Activated CD4-positive, alpha-beta T cell treated with anti-CD3 and anti-CD28 coated beads, Interleukin-2, amount 10 ng/mL, durations not matched to agents 7 days and 5 days (primary cell): Measurements from ENCODE around the gene DPYSL3. TPM values are rescaled to one million over a fixed set of nuclear protein-coding genes. Genes with fewer than 3 reads are reported as not detected.
"Not testable (repeated sequence)": the region's sequence is repeated elsewhere in the genome, so short reads cannot be mapped to it uniquely, and the experiment has no call there.

Experiments used
- CTCF ChIA-PET: fragments of 350-600 bp; sonication (Branson Sonifier 250); formaldehyde crosslinking; loops from one replicate; lab custom pipeline; 2021; ENCODE audit warnings: antibody characterized with exemption; lab: Charles Lee
- POLR2A ChIA-PET: fragments of 350-600 bp; sonication (Branson Sonifier 250); formaldehyde crosslinking; loops from one replicate; lab custom pipeline; 2021; ENCODE audit warnings: antibody characterized with exemption; lab: Charles Lee
- DNase-seq: peaks from one replicate; pipeline ENCODE4 v3.0.0-alpha.2; 2020
- H3K27ac Mint-ChIP-seq: one replicate; pipeline ENCODE4 v1.8.0; 2021; ENCODE audit warnings: mild to moderate bottlenecking, moderate library complexity, mixed read lengths
- H3K27me3 Mint-ChIP-seq: one replicate; pipeline ENCODE4 v1.8.0; 2021; ENCODE audit warnings: mixed read lengths
- H3K36me3 Mint-ChIP-seq: one replicate; pipeline ENCODE4 v1.8.0; 2021; ENCODE audit warnings: low read depth, mixed read lengths
- H3K4me1 Mint-ChIP-seq: one replicate; pipeline ENCODE4 v1.8.0; 2021; ENCODE audit warnings: mixed read lengths
- H3K4me3 Mint-ChIP-seq: one replicate; pipeline ENCODE4 v1.8.0; 2021; ENCODE audit warnings: mild to moderate bottlenecking, moderate library complexity, mixed read lengths
- H3K9me3 Mint-ChIP-seq: one replicate; pipeline ENCODE4 v1.8.0; 2021; ENCODE audit warnings: mixed read lengths
- total RNA-seq, 2 experiments: library from RNA; stranded (reverse); gene quantifications; one replicate each; pipeline ENCODE4 v1.2.3, GENCODE V29; 2021

The DPYSL3 gene
- total RNA-seq, 2 experiments from 2014 or later = not detected

DNA sequence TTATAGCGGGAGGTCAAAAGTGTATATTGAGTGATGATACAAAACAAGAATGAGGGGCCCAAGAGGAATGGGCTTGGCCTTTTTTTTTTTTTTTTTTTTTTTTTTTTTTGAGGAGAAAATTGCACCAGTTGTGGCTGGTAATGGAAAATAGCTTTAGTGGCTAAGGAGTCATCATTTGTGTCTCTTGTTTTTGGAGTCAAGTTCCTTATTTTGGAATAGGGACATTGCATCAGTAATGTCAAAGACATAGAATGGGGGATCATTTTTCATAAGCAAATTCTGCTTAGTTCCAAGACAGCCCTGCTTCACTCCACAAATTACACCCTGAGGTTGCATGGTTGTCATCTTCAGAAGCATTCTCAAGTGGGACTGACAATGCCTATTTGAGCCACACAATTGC is 137.7 kb downstream of the DPYSL3 start:
- Mint-ChIP-seq H3K9me3 (no peaks in the 10 kb centered on the region), H3K27ac (no peak overlapping the region), H3K4me1 (no peaks in the 10 kb centered on the region), H3K4me3 (no peak overlapping the region), H3K27me3 (peaks cover 3% of the 10 kb centered on the region), H3K36me3 (no peaks in the 10 kb centered on the region)
- POLR2A ChIA-PET = no interaction called here
- DNase-seq = no peak
- CTCF ChIA-PET = no interaction called here

DNA sequence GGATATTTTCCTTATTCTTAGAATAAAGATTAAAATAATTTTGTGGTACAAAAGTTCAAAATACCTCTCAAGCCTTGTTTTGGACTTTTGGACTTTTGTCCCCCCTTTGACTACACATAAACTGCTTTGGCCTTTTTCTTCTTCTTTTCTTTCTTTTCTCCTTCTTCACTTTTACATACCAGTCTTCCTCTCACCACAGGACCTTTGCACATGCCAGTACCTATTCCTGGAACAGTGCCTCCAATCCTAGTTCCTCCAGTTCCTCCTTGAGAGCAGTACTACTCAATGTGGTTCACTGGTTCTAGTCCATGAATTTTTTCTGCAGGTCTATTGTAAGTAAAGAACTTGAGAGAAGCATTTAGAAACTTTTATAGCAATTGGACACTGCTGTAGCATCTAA is 138.6 kb downstream of the DPYSL3 start:
- H3K4me1 Mint-ChIP-seq = no peaks in the 10 kb centered on the region
- ChIA-PET CTCF (no interaction called here), POLR2A (no interaction called here)
- H3K27me3 Mint-ChIP-seq = no peaks in the 10 kb centered on the region
- H3K4me3 Mint-ChIP-seq = no peak overlapping the region
- H3K36me3 Mint-ChIP-seq = no peaks in the 10 kb centered on the region
- no peaks in the 10 kb centered on the region for H3K9me3 Mint-ChIP-seq
- DNase-seq = no peak
- no peak overlapping the region for H3K27ac Mint-ChIP-seq

- no peaks in the 10 kb centered on the region for H3K27me3 Mint-ChIP-seq
- no peaks in the 10 kb centered on the region for H3K36me3 Mint-ChIP-seq
- ChIA-PET CTCF (interaction anchor here (1.1 kb wide), 1 partner anchor 12 kb away, joined by 3 read pairs; no protein-coding TSS in a partner anchor), POLR2A (no interaction called here)
- DNase-seq = no peak
- no peaks in the 10 kb centered on the region for H3K9me3 Mint-ChIP-seq
- H3K27ac Mint-ChIP-seq = no peak overlapping the region
- no peaks in the 10 kb centered on the region for H3K4me1 Mint-ChIP-seq
- H3K4me3 Mint-ChIP-seq = no peak overlapping the region
These were observed 140.0 kb downstream of the DPYSL3 start for GRCh38 chr5:147369742-147370374.

GRCh38 chr5:147367381-147367780 is 142.5 kb downstream of the DPYSL3 start:
- CTCF ChIA-PET, DNase-seq, H3K27me3 Mint-ChIP-seq, H3K9me3 Mint-ChIP-seq, H3K27ac Mint-ChIP-seq, POLR2A ChIA-PET, H3K36me3 Mint-ChIP-seq, H3K4me3 Mint-ChIP-seq, H3K4me1 Mint-ChIP-seq: not testable (repeated sequence)

GRCh38 chr5:147361441-147362175 is 148.3 kb downstream of the DPYSL3 start:
- ChIA-PET CTCF (no interaction called here), POLR2A (no interaction called here)
- no peaks in the 10 kb centered on the region for H3K9me3 Mint-ChIP-seq
- H3K4me3 Mint-ChIP-seq = no peak overlapping the region
- DNase-seq = no peak
- H3K36me3 Mint-ChIP-seq = no peaks in the 10 kb centered on the region
- H3K27me3 Mint-ChIP-seq = no peaks in the 10 kb centered on the region
- no peak overlapping the region for H3K27ac Mint-ChIP-seq
- H3K4me1 Mint-ChIP-seq = no peaks in the 10 kb centered on the region

DNA sequence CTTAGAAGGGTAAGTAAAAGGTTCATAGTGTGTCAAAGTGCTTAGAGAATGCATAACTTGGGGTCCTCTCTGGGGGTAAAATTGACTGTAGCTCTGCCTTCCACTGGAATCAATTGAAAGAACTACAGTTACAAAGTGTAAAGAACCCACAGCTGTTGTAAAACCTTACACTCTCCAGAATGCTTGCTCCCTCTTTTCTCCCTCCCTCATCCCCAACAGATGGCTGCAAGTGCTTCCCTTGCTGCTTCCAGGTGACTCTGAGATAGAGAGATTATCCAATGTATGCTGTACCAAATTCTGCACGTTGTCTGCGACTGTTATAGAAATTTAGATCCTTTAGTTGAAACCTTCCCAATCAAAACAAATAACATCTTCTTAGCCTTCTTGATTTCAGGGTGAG is 149.1 kb downstream of the DPYSL3 start:
- ChIA-PET POLR2A (no interaction called here), CTCF (interaction anchor here (0.7 kb wide), 1 partner anchor 1859 kb away, joined by 3 read pairs; no protein-coding TSS in a partner anchor)
- Mint-ChIP-seq H3K9me3 (no peaks in the 10 kb centered on the region), H3K36me3 (no peaks in the 10 kb centered on the region), H3K27ac (no peak overlapping the region), H3K4me3 (no peak overlapping the region), H3K27me3 (no peaks in the 10 kb centered on the region), H3K4me1 (no peaks in the 10 kb centered on the region)
- DNase-seq = no peak

GRCh38 chr5:147359581-147359980 is 150.3 kb downstream of the DPYSL3 start:
- H3K9me3 Mint-ChIP-seq = no peaks in the 10 kb centered on the region
- no peaks in the 10 kb centered on the region for H3K36me3 Mint-ChIP-seq
- no peaks in the 10 kb centered on the region for H3K4me1 Mint-ChIP-seq
- CTCF ChIA-PET = no interaction called here
- H3K27ac Mint-ChIP-seq = no peak overlapping the region
- no peaks in the 10 kb centered on the region for H3K27me3 Mint-ChIP-seq
- POLR2A ChIA-PET = no interaction called here
- DNase-seq = no peak
- H3K4me3 Mint-ChIP-seq = no peak overlapping the region

DNA sequence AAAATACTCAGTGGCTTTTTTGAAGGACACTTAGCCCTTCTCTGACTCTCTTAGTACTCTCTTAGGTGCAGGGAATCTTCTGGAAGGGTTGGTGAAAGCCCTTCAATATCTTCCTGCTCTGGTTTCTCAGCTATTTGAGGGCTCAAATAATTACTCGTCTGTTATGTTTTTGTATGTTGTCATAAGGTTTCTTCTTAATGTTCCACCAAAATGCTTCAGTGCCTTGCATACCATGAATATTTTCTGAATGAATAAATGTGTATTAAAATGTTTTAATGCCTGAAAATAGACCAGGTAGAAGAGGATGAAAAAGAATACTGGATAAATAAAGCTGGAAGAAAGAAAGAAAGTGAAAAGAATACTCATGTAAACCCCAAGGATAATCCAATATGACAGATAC is 150.8 kb downstream of the DPYSL3 start:
- CTCF ChIA-PET = no interaction called here
- Mint-ChIP-seq H3K36me3 (no peaks in the 10 kb centered on the region), H3K9me3 (no peaks in the 10 kb centered on the region), H3K27ac (no peak overlapping the region), H3K4me1 (no peaks in the 10 kb centered on the region), H3K27me3 (no peaks in the 10 kb centered on the region), H3K4me3 (no peak overlapping the region)
- POLR2A ChIA-PET = no interaction called here
- DNase-seq = no peak

GRCh38 chr5:147349241-147349640 is 160.6 kb downstream of the DPYSL3 start:
- Mint-ChIP-seq H3K4me3 (no peak overlapping the region), H3K27me3 (no peaks in the 10 kb centered on the region), H3K36me3 (no peaks in the 10 kb centered on the region), H3K9me3 (no peaks in the 10 kb centered on the region), H3K27ac (no peak overlapping the region), H3K4me1 (no peaks in the 10 kb centered on the region)
- no peak for DNase-seq
- CTCF ChIA-PET = no interaction called here
- POLR2A ChIA-PET = no interaction called here

GRCh38 chr5:147348451-147348850 is 161.4 kb downstream of the DPYSL3 start:
- POLR2A ChIA-PET = no interaction called here

DNA sequence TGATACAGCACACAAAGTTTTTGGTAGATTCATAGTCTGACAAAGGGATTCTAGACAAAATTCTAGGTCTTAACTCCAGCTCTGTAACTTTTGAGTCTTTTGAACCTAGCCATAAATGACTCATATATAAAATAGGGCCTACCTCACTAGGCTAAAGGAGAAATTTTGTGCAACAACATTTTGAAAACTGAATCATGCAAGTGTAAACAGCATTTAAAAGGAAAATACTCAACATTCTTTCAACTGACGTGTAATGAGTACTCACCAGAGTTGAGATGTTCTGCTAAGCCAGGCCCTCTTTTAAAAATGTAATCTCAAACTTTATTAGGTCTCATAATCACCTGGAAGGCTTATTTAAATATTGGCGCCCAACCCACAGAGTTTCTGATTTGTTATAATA is 161.8 kb downstream of the DPYSL3 start:
- H3K4me3 Mint-ChIP-seq = no peak overlapping the region
- H3K36me3 Mint-ChIP-seq = no peaks in the 10 kb centered on the region
- no peaks in the 10 kb centered on the region for H3K27me3 Mint-ChIP-seq
- H3K4me1 Mint-ChIP-seq = no peaks in the 10 kb centered on the region
- DNase-seq = no peak
- no peaks in the 10 kb centered on the region for H3K9me3 Mint-ChIP-seq
- ChIA-PET CTCF (no interaction called here), POLR2A (no interaction called here)
- H3K27ac Mint-ChIP-seq = no peak overlapping the region

More at GRCh38 chr5:147348451-147348850, 161.4 kb downstream of the DPYSL3 start:
- Mint-ChIP-seq H3K36me3 (no peaks in the 10 kb centered on the region), H3K9me3 (no peaks in the 10 kb centered on the region), H3K27me3 (no peaks in the 10 kb centered on the region), H3K27ac (no peak overlapping the region), H3K4me1 (no peaks in the 10 kb centered on the region), H3K4me3 (no peak overlapping the region)
- CTCF ChIA-PET = no interaction called here
- DNase-seq = no peak

DNA sequence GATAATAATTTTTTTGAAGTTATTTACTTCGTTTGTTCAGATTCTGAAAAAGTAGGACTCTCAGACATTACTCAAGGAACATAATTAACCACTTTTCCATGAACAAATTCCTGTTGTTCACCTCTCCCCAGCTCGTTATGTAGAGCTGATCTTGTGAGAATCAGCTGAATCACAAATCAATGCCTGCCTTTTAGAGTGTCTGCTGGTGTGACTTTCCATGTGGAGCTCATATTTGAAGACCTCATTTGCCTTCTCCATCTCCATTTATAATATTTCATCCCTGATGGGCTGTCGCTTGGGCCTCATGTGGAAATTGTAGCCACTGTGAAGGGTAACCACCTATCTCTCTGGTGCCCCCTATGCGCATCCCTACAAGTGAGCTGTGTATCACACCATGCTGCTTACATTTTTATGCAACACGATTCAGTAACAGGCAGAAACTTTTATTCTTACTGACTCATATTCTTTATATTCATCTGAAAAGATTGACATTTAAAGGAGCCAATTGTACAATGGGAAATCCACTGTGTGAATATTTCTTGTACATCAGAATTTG is 163.8 kb downstream of the DPYSL3 start:
- no peaks in the 10 kb centered on the region for H3K4me1 Mint-ChIP-seq
- H3K9me3 Mint-ChIP-seq = no peaks in the 10 kb centered on the region
- no peaks in the 10 kb centered on the region for H3K27me3 Mint-ChIP-seq

GRCh38 chr5:147344861-147345260 is 165.0 kb downstream of the DPYSL3 start:
- Mint-ChIP-seq H3K27me3 (no peaks in the 10 kb centered on the region), H3K36me3 (no peaks in the 10 kb centered on the region), H3K4me3 (no peak overlapping the region), H3K4me1 (no peaks in the 10 kb centered on the region), H3K27ac (no peak overlapping the region), H3K9me3 (no peaks in the 10 kb centered on the region)
- no peak for DNase-seq
- CTCF ChIA-PET = no interaction called here
- POLR2A ChIA-PET = no interaction called here

More for the DNA sequence above, 163.8 kb downstream of the DPYSL3 start:
- ChIA-PET CTCF (no interaction called here), POLR2A (no interaction called here)
- Mint-ChIP-seq H3K27ac (no peak overlapping the region), H3K4me3 (no peak overlapping the region), H3K36me3 (no peaks in the 10 kb centered on the region)
- DNase-seq = no peak
